ENCODE measurements around the gene GREM1.

Gene GREM1

DNA sequence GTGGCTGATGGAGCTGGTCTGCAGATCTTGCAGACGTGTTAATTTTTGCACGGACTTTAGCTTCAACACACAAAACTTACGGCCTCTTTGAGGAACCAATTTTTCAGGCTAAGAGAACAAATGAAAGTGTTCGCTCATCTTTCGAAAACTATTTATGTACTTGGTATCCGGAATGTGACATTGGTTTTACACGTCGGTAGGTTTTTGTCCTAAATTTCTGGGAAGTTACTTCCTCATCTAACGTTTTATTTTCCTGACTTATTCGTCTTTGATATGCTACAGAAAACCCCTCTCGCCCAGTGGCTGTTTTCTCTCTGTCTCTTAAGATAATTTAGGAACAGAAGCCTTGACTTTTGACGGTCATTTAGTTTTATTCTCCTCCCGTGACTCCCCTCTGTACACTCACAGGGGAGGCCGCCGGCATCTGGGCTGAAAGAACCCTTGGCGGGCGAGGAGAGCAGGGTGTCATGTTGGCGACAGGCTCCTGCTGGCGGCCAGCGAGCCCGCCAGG, 834 bp upstream of the GREM1 start:
- H3K9ac ChIP-seq (ENCODE audit: low read depth, low read length, poor library complexity, severe bottlenecking): no peak overlapping the region
- no peak for TF ChIP-seq EZH2phosphoT487 (IDR thresholded peaks at IDR 0.05; ENCODE audit: borderline replicate concordance)
- TF ChIP-seq, protein P1, sequence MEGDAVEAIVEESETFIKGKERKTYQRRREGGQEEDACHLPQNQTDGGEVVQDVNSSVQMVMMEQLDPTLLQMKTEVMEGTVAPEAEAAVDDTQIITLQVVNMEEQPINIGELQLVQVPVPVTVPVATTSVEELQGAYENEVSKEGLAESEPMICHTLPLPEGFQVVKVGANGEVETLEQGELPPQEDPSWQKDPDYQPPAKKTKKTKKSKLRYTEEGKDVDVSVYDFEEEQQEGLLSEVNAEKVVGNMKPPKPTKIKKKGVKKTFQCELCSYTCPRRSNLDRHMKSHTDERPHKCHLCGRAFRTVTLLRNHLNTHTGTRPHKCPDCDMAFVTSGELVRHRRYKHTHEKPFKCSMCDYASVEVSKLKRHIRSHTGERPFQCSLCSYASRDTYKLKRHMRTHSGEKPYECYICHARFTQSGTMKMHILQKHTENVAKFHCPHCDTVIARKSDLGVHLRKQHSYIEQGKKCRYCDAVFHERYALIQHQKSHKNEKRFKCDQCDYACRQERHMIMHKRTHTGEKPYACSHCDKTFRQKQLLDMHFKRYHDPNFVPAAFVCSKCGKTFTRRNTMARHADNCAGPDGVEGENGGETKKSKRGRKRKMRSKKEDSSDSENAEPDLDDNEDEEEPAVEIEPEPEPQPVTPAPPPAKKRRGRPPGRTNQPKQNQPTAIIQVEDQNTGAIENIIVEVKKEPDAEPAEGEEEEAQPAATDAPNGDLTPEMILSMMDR (conservative IDR thresholded peaks at IDR 0.05; ENCODE audit: low read length): no peak
- H3K9me3 ChIP-seq (ENCODE audit: insufficient read depth, low read depth, low read length): no peaks in the 10 kb centered on the region
- peaks cover 15% of the 10 kb centered on the region for H3K4me1 ChIP-seq (ENCODE audit: insufficient read depth, low read length, poor library complexity, severe bottlenecking)
- H3K27me3 ChIP-seq (ENCODE audit: insufficient read depth, low read length, poor library complexity, severe bottlenecking): no peaks in the 10 kb centered on the region
- no peaks in the 10 kb centered on the region for H3K36me3 ChIP-seq (ENCODE audit: insufficient read depth, low read length)
- H4K20me1 ChIP-seq (ENCODE audit: insufficient read depth, low read length, poor library complexity, severe bottlenecking): no peaks in the 10 kb centered on the region
- H3K4me2 ChIP-seq (ENCODE audit: low read depth, low read length, poor library complexity, severe bottlenecking): no peak overlapping the region
- H2AFZ ChIP-seq (ENCODE audit: low read length): no peak overlapping the region
- H3K9me2 ChIP-seq (replicated peaks; ENCODE audit: low read depth, low read length): no peaks in the 10 kb centered on the region
- H3F3A ChIP-seq (ENCODE audit: low read depth): no peaks in the 10 kb centered on the region
- H3K79me2 ChIP-seq (ENCODE audit: insufficient read depth, low read length): no peaks in the 10 kb centered on the region
- no peak overlapping the region for H3K4me3 ChIP-seq (ENCODE audit: low read length, poor library complexity, severe bottlenecking)

DNA sequence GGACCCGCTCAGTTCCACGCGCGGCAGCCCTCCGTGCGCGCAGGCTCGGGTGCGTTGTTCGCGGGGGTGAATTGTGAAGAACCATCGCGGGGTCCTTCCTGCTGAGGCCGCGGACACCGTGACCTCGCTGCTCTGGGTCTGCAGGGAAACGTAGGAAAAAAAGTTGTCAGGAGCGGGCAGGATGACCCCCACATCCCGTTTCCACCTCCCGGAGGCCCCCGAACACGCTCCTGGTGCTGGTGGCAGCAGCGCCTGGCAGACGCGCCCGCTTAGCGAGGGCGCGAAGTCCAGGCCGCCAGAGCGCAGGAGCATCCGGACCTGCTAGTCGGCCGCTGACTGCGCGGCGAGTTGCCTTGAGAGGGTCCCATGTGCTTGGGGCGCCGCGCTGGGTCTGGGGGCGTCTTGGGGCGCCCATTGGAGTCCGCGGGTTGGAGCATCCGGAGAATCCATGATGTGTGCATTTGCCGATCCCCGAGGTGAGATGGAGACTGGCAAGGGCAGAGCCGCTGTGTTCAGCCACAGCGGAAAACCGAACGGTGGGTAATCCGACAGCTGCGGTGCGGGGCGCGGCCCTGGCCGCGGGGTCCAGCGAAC, 520 bp downstream of the GREM1 start:
- H3K9ac ChIP-seq (ENCODE audit: low read depth, low read length, poor library complexity, severe bottlenecking): no peak overlapping the region
- H3K9me3 ChIP-seq (ENCODE audit: insufficient read depth, low read depth, low read length): no peaks in the 10 kb centered on the region
- H3K4me1 ChIP-seq (ENCODE audit: insufficient read depth, low read length, poor library complexity, severe bottlenecking): peaks cover 15% of the 10 kb centered on the region
- no peaks in the 10 kb centered on the region for H3K79me2 ChIP-seq (ENCODE audit: insufficient read depth, low read length)
- no peaks in the 10 kb centered on the region for H4K20me1 ChIP-seq (ENCODE audit: insufficient read depth, low read length, poor library complexity, severe bottlenecking)
- H3K27me3 ChIP-seq (ENCODE audit: insufficient read depth, low read length, poor library complexity, severe bottlenecking): no peaks in the 10 kb centered on the region
- no peaks in the 10 kb centered on the region for H3K36me3 ChIP-seq (ENCODE audit: insufficient read depth, low read length)
- H2AFZ ChIP-seq (ENCODE audit: low read length): no peak overlapping the region
- TF ChIP-seq, protein P1 (conservative IDR thresholded peaks at IDR 0.05; ENCODE audit: low read length): no peak
- no peak for TF ChIP-seq EZH2phosphoT487 (IDR thresholded peaks at IDR 0.05; ENCODE audit: borderline replicate concordance)
- no peak overlapping the region for H3K4me2 ChIP-seq (ENCODE audit: low read depth, low read length, poor library complexity, severe bottlenecking)
- no peaks in the 10 kb centered on the region for H3F3A ChIP-seq (ENCODE audit: low read depth)
- H3K9me2 ChIP-seq (replicated peaks; ENCODE audit: low read depth, low read length): no peaks in the 10 kb centered on the region
- H3K4me3 ChIP-seq (ENCODE audit: low read length, poor library complexity, severe bottlenecking): no peak overlapping the region

DNA sequence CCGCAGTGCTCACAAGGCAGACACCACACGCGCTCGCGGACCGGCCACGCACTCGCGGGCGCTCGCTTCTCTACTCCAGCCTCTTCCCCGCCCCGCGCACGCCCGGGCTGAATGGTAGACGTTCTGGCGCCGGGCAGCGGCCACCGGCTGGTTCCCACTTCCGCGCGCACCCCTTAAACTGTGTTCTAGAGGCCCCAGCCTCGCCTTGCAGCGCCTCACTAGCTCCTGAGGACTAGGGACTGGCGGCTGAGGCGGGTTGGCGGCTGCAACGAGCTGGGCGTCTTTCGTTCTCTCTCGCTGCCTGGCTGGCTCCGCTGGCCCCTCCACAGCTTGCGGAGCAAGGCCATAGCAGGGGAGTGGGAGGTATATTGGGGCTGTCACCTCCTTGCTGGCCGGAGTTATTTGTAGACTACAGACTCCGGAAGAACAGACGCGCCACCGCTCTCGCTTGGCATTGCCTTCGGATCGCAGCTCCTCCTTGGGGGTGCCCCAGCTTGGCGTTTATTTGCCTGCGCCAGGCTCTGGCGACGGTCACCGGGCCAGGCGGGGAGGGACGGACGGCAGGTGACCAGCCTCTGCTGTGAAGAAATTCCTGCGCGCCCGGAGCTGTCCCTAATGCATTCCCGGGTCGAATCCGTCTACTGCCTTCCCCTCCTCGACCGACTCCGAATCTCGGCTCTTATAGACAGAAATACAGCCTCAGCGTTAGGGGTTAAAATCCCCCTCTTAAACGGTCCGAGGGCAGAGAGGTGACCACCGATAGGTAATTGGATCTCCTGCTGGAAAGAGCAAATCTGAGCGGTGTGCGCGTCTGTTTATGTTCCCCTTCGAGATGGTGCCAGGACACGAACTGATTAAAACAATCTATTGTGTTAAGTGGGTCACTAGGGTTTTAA, 1.3 kb downstream of the GREM1 start:
- Histone ChIP-seq H3K9ac (ENCODE audit: low read depth, low read length, poor library complexity, severe bottlenecking) (no peak overlapping the region), H3K79me2 (ENCODE audit: insufficient read depth, low read length) (no peaks in the 10 kb centered on the region), H3K27me3 (ENCODE audit: insufficient read depth, low read length, poor library complexity, severe bottlenecking) (no peaks in the 10 kb centered on the region), H3K9me3 (ENCODE audit: insufficient read depth, low read depth, low read length) (no peaks in the 10 kb centered on the region), H3F3A (ENCODE audit: low read depth) (no peaks in the 10 kb centered on the region), H3K4me2 (ENCODE audit: low read depth, low read length, poor library complexity, severe bottlenecking) (no peak overlapping the region), H2AFZ (ENCODE audit: low read length) (no peak overlapping the region), H3K4me3 (ENCODE audit: low read length, poor library complexity, severe bottlenecking) (no peak overlapping the region), H4K20me1 (ENCODE audit: insufficient read depth, low read length, poor library complexity, severe bottlenecking) (no peaks in the 10 kb centered on the region), H3K36me3 (ENCODE audit: insufficient read depth, low read length) (no peaks in the 10 kb centered on the region), H3K4me1 (ENCODE audit: insufficient read depth, low read length, poor library complexity, severe bottlenecking) (peaks cover 15% of the 10 kb centered on the region), H3K9me2 (replicated peaks; ENCODE audit: low read depth, low read length) (no peaks in the 10 kb centered on the region)
- TF ChIP-seq, protein P1 (conservative IDR thresholded peaks at IDR 0.05; ENCODE audit: low read length): no peak
- no peak for TF ChIP-seq EZH2phosphoT487 (IDR thresholded peaks at IDR 0.05; ENCODE audit: borderline replicate concordance)

Measured in Loucy (cell line).